Right lobe of liver (tissue), 6 donors: Measurements from ENCODE around the gene STK11. TPM values are rescaled to one million over a fixed set of nuclear protein-coding genes. Genes with fewer than 3 reads are reported as not detected.

Experiments used
- ATAC-seq, 4 donors: fragments of 200-7000 bp; cut with Tn5 transposase; one replicate each; pipeline ENCODE4 v1.9.1; 2020; ENCODE audit warnings: mild to moderate bottlenecking in 4 of 4, moderate library complexity in 4 of 4
- DNase-seq, 3 donors: peaks; one replicate each; pipeline ENCODE4 v3.0.0-alpha.2; 2020
- H3K27ac ChIP-seq, 3 donors: fragments of 200-600 bp; one replicate each; pipeline ENCODE4 v1.8.0; 2022
- H3K27me3 ChIP-seq, 2 donors: fragments of 200-600 bp; one replicate each; pipeline ENCODE4 v1.8.0; 2022
- H3K36me3 ChIP-seq, 4 donors: fragments of 200-600 bp; sonication (generic) in 1 of 4; one replicate each; pipeline versions ENCODE4 v1.5.1 to v1.8.0; 2017 to 2022; ENCODE audit warnings: control low read depth in 1 of 4
- H3K4me1 ChIP-seq, 4 donors: fragments of 200-600 bp; sonication (generic) in 1 of 4; one replicate each; pipeline versions ENCODE4 v1.5.1 to v1.8.0; 2017 to 2022; ENCODE audit warnings: control low read depth in 1 of 4
- H3K4me3 ChIP-seq, 3 donors: fragments of 200-600 bp; one replicate each; pipeline ENCODE4 v1.8.0; 2022
- H3K9me3 ChIP-seq, 4 donors: fragments of 200-600 bp; sonication (generic) in 1 of 4; one replicate each; pipeline versions ENCODE4 v1.5.1 to v1.8.0; 2017 to 2022; ENCODE audit warnings: control low read depth in 1 of 4
- CTCF ChIP-seq, 4 donors: fragments of 200-600 bp in 3 of 4; fragments of 450-650 bp in 1 of 4; IDR thresholded peaks; one replicate each; pipeline versions ENCODE4 v1.5.1 to v1.8.0; 2016 to 2022; ENCODE audit warnings: antibody characterized with exemption in 4 of 4, mild to moderate bottlenecking in 2 of 4
- POLR2A ChIP-seq: fragments of 450-650 bp; IDR thresholded peaks from one replicate; pipeline ENCODE4 v1.6.1; 2017; ENCODE audit warnings: antibody characterized with exemption, mild to moderate bottlenecking
- whole genome bisulfite sequencing: methylation state at CpG from one replicate; pipeline ENCODE4 v1.1.6; 2018; ENCODE audit warnings: low coverage, low lambda C conversion rate; ENCODE audit not compliant: insufficient coverage; ENCODE audit errors: missing lambda C conversion rate; 5-methylcytosine and 5-hydroxymethylcytosine counted together
- intact Hi-C, 2 donors: fragments of 100-400 bp; cut with DNase I; formaldehyde crosslinking; loops; one replicate each; pipeline versions ENCODE4 v1.11.2 to v1.14.1; 2022
- total RNA-seq, 6 experiments: library from RNA; depleted of rRNA in 2 of 6; stranded (reverse); fragments of >200 nt in 2 of 6; fragmentation: NEBNext Ultra II Directional in 3 of 6; extraction: Animal tissue kit (Norgen Biotek cat#: 25700) in 3 of 6; gene quantifications; one replicate each; pipeline versions ENCODE4 v1.1.0 to v1.2.4, GENCODE V29; 2016 to 2023
- donor health status: DM: no; HTN: yes; CAD: no.
- donor health status: DM: no; HTN: no; CAD: no.
- donor health status: DM: no; HTN: no; CAD: no.
- donor health status: DM: no; HTN: yes; CAD: no.
- donor health status: DM: no; HTN: yes; CAD: no.

The STK11 gene
- total RNA-seq, 6 experiments from 2014 or later: 23.8 to 34.0 (median 29.5) TPM

DNA sequence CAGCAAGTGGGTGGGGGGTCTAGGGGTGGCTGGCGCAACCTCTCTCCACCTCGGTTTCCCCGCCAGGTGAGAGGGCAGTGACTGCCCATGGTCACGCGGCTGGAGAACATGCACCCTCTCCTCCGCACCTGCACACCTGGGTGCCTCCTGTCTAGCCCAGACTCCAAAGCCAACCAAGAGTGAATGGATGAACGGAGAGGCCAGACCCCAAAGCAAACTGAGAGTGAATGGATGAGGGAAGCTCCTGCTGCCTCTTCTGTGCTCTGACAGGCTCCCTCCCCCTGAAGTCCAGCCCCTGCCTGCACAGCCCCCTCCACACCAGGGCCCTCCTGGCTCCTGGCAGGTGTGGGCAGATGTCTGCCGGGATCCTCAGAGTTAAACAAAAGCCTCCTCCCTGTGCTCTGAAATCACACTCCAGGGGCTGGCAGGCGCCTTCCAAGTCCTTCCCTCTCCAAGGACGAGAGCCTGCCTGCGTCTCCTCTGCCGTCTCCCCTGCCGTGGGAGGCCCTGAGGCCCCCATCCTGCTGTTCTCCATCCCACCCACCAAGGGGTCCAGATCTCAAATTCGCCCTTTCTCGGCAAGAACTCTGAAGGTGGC, 33.7 kb upstream of the STK11 start:
- 62% methylated on average over 5 of the region's 15 CpGs for WGBS
- H3K9me3 ChIP-seq: no peaks in the 10 kb centered on the region
- no peaks in the 10 kb centered on the region for H3K27me3 ChIP-seq
- TF ChIP-seq CTCF (IDR thresholded peaks at IDR 0.05) (no peak), POLR2A (no peak)
- H3K36me3 ChIP-seq: no peaks in the 10 kb centered on the region
- H3K4me3 ChIP-seq: peak overlapping the region in 2 of 3 donors; percentile 74 to 78
- no peak for ATAC-seq
- H3K27ac ChIP-seq: peak overlapping the region; percentile 91 to 98 (median 96)
- peaks cover 0 to 48% (median 22%) of the 10 kb centered on the region in 4 donors for H3K4me1 ChIP-seq
- intact Hi-C loops: no loop called here
- DNase-seq: peak in 1 of 3 donors; percentile 30

DNA sequence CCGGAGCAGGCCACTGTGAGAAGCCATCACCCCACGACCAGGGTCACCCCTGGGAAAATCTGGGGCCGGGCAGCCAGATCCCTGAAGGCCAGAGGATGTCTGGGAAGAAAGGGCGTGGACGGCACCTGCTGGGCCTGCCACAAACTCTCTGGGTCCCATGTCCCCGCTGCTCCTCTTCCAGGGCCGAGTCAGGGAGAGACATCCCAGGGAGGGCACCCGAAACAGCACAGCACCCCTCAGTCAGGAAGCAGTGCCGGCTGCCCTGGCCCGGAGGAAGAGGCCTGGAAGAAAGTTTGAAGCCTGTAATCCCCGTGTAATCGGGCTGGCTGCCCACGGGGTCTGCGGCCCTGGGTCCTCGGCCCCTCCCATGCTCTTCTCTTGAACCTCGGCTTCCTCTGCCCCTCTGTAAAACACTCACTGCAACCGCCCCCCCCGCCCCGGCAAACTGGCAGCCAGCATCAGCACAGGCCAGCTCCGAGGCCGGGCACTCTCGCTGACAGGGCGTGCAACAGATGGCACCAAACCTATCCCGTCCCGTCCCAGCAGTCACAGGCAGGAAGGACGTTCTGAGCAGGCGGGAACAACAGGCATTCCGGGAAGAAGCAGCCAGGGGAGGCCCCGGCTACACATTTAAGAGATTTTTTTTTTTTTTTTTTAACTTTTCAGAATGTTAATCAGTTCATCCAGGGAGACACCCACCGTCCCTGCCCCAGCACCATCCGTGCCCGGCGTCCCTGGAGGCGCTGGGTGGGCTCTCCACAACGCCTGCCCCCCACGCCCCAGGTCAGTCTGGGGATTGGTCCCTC, 33.0 kb upstream of the STK11 start:
- H3K36me3 ChIP-seq: no peaks in the 10 kb centered on the region
- TF ChIP-seq POLR2A (peak; percentile 70), CTCF (IDR thresholded peaks at IDR 0.05) (no peak)
- peak overlapping the region; percentile 91 to 98 (median 96) for H3K27ac ChIP-seq
- intact Hi-C loops: no loop called here
- H3K9me3 ChIP-seq: no peaks in the 10 kb centered on the region
- H3K4me3 ChIP-seq: peak overlapping the region; percentile 74 to 95 (median 78)
- no peaks in the 10 kb centered on the region for H3K27me3 ChIP-seq
- ATAC-seq: peak; percentile 57 to 74 (median 67)
- H3K4me1 ChIP-seq: peaks cover 0 to 43% (median 21%) of the 10 kb centered on the region in 4 donors
- DNase-seq: peak; percentile 83 to 86 (median 84)
- 13% methylated on average over 18 of the region's 36 CpGs for WGBS

DNA sequence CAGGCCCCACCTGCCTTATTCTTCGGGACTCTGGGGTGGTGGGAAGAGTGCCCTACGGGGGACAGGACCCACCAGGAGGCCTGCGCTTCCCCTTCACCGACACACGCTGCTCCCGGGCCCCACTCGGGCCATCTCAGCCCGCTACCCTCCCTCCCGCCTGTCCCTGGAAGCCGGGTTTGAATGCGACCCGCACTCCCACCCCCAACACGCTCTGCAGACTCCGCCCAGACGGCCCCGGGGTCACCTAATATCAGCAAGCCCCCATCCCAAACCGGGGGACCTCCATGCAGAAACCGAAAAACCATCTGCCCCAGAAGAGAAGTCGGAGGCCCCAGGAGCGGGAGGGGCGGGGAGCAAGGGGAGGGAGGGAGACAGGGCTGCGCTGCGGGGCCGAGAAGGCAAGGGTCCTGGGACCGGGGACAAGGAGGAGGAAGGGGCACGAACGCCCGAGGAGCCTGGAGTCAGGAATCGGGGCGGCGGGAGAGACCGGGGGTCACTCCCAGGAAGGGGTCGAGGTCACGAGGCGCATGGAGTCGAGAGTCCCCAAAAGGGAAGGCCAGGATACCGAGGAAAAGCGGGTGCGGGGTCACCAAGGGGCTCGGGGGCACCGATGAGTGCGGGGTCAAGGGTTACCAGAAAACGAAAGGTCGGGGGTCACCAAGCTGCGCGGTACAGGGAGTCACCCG, 32.3 kb upstream of the STK11 start:
- DNase-seq (peak in 2 of 3 donors; percentile 59 to 68), ATAC-seq (peak; percentile 7 to 29 (median 10))
- Histone ChIP-seq H3K9me3 (no peaks in the 10 kb centered on the region), H3K4me3 (peak overlapping the region; percentile 74 to 95 (median 78)), H3K27me3 (no peaks in the 10 kb centered on the region), H3K36me3 (no peaks in the 10 kb centered on the region), H3K27ac (peak overlapping the region; percentile 91 to 98 (median 96)), H3K4me1 (peaks cover 0 to 38% (median 18%) of the 10 kb centered on the region in 4 donors)
- no peak for TF ChIP-seq CTCF (IDR thresholded peaks at IDR 0.05)
- no peak for TF ChIP-seq POLR2A
- WGBS: 1% methylated on average over 28 of the region's 47 CpGs
- intact Hi-C loops: no loop called here

- intact Hi-C loops: no loop called here
- Histone ChIP-seq H3K4me3 (peak within 1 kb of the TSS; percentile 74 to 95 (median 78)), H3K9me3 (no peaks in the 10 kb centered on the region), H3K36me3 (no peaks in the 10 kb centered on the region), H3K27ac (peak within 1 kb of the TSS; percentile 91 to 98 (median 96)), H3K4me1 (peaks cover 0 to 31% (median 15%) of the 10 kb centered on the region in 4 donors), H3K27me3 (no peaks in the 10 kb centered on the region)
- peak; percentile 63 to 88 (median 78) for ATAC-seq
- peak; percentile 87 for TF ChIP-seq POLR2A
- no peak for TF ChIP-seq CTCF (IDR thresholded peaks at IDR 0.05)
- peak; percentile 89 to 94 (median 91) for DNase-seq
- 29% methylated on average over 33 of the region's 84 CpGs for WGBS
Measured at GRCh38 chr19:1173845-1174809, 31.5 kb upstream of the STK11 start, which contains the start of gene SBNO2. TSS of gene SBNO2 (minus strand) at chr19:1174268. CDS start at chr19:1154276, 19,992 bp downstream.
